ENCODE data around the gene NOP9.

Gene NOP9

DNA sequence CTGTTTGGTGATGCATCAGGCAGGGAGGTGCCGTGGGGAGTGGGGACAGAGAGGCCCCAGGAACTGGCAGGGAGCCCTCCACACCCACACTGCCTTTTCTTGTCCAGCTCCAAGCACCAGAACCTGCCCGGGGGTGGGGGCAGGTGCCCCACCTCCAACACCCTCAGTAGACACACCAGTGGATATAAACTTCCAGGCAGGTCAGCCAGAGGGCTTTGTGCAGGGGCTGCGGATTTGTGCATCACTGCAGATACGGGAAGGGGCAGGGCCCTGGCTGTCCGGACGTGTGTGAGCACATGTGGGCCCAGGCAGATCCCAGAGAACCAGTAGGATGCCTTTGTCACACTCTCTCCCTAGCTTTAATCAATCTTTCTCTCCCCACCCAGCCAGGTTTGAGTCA is 35.4 kb upstream of the NOP9 start:
- DNase-seq, result no peak

DNA sequence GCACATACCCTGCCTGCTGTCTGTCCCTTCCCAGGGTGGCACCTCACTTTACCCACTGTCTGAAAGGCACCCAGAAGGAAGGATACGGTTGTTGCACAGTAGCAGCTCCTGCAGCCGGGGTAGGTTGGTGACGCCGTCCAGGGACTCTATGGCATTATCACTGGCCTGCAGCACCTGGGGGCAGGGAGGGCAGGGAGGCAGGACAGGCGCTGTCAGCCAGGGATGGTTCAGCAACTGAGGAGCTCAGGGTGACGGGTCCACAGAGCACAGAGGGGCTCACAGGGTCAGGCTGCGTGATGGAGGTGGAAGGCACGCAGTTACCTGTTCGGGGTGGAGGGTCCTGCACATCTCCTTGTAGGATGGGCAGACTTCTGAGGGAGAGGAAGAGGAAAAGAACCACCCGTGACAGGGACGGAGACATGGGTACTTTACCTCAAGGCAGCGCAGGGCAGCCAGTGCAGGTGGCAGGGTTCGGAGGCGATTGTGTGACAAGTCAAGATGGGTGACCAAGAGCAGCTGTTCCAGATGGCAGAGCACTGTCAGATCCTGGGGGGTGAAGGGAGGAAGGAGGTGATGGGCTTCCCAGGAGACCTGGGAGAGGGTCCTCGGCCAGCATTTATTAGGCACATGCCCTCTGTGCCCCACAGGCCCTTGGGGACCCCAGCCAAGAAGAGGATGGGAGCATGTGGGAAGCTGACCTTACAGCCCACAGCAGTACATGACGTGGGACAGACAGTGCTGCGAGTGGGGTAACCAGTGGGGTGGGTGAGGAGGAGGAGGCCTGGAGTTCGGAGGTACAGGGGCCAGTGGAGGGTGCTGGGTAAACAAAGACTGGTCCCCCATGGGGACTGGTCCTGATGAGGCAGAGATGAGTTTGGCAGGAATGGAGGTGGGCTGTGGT is 33.1 kb upstream of the NOP9 start:
- no peak for DNase-seq

DNA sequence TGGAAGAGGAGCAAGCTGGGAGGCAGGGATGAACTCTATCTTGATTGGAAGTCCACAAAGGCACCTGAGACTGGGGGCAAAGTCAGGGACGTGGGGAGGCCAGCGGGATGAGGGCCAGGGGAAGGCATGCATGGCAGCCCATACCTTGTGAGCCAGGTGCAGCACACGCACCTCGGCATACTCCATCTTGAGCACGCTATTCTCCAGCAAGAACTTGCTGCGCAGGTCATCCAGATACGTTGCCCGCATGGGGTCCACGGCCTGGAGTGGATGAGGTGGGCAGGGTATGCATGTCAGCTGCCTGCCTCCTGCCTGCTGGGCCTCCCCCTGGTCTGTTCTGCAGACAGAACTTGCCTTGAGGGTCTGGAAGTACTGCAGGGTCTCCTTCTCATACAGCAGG is 32.1 kb upstream of the NOP9 start:
- DNase-seq, result no peak

DNA sequence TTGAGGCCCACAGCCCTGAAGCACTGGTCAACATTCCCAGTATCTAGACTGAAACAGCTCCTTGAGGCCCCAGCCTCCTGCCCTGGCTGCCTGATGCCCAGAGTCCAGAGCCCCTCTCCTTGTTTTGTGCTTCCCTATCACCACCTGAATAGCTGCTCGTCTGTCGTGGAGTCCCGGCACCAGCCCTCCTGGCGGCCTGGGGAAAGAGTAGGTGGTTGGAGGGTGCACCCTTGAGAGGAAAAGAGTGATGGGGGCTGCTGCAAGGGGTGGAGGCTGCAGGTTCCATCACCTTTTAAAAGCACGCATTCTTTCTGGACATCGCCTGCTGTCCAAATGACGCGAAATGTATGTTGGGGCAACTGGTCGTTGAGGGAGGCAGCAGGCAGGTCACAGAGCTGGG is 31.4 kb upstream of the NOP9 start:
- DNase-seq, result no peak

DNA sequence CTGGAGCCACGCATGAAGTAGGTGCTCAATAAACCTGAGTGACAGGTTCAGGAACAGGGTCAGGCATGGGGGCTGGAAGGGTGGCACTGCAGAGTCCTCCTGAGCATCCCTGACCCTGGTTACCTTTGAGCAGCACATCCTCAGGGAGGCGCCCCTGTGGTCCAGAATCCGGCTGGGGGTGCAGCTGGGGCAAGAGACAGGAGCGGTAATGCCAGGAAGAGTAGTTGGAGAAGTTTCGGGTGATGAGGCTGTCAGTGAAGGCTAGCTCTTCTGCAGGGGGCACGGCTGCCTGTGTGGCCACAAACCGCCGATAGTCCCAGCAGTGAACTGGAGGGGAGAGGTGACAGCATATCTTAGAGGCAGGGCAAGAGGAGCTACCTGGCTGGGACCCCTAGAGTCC is 30.3 kb upstream of the NOP9 start:
- DNase-seq, result no peak

DNA sequence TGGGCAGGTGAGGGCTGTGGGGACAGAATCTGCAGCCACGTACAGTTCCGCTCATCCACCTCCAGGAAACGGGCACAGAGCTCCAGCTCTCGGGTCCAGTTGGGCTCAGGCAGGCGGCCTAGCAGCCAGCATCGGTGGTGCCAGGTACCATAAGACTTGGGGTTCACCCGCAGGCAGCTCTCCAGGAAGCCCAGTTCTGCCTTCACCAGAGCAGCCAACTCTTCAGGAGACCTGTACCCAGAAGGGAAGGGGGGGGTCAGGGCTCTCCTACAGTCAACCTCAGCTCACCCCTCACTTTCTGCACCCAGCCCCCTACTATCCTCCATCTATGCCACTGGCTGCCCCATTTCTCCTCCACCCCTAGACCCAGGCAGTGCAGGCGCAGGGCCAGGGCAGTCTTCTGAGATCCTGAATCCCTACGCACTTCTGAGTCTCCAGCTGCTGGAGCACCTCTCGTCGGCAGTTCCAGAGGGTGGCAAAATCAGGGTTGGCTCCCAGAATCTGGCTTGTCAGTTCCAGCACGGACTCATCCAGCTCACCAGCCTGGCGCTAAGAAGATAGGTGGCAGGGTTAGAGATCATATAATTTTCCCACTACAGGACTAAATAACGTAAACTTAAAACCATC is 29.6 kb upstream of the NOP9 start:
- no peak for DNase-seq

DNA sequence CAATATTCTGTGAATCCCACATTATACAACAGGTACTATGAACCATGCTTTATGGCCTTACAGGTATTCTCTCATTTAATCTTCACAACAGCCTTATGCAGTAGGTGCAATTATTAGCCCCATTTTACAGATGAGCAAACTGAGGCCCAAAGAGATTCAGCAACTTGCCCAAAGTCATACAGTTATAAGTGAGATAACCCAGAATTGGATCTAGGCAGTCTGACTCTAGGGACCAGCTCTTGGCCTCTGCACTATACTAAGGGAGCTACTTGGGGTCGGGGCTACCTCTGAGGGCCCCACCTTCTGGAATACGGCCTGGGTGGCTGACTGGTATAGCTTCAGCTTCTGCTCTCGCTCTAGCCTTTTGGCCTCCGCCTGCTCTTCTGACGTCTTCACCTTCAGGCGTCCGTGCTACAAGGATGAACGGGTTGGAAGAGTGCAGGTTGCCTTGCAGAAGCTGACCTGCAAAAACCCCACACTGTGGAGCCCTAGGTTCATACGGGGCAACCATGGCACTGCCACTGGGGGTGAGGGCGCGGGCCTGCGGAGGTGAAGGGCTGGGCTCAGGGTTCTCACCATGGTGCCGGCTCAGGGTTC is 29.0 kb upstream of the NOP9 start:
- peak; percentile 57 to 63 for DNase-seq

DNA sequence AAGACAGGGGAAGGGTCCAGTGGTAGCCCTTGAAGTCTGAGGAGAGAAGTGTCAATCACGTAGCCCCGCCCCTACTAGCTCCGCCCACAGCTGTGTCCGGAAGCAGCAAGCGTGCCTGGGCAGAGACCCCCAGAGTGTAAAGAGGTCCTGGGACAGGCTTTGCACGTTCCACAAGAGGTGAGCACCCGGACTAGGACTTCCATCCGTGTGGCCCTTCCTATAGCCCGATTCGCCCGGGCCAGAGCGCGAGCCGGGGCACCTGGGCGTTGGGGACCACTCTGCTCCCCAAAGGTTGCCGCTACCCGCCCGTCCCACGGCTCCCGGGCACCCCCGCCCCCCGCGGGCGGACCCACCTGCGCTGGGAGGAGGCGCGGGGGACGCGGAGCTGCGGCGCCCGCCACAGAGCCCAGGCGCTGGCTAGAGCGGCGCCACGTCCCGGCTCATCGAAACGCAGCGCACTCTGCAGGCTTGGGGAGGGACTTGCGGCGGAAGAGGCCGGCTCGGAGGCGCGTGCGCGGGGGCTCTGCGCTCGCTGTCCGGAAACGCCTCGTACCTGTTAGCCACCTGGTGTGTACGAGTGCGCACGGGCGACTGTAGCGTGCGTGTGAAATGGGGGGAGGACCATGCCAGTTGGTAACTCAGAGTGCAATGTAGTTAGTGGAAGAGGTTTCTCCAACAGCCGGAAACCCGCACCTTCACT is 28.4 kb upstream of the NOP9 start, which contains the start of gene RABGGTA:
Gene RABGGTA, minus strand, starts transcription at position 464 of the 700 bp plus-strand sequence. CDS start 482 bp downstream, outside the sequence.
- peak; percentile 92 to 96 for DNase-seq

DNA sequence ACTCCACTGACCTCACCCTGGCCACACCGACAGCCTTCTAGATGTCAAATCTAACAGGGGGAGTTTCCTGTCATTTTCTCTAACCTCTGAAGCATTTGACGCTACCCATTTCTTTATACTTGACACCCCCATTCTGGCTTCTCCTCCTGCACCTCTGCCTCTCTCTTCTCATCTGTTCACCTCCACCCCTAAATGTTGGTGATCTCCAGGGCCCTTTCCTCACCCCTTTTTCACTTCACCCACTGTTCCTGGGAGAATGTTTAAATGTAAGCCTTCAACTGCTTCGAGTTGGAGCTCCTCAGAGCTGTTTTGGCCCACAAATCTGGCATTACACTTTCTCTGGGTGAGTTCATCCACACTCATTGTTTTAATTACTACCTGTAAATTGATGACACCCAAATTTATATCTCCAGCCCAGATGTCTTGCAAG is 27.8 kb upstream of the NOP9 start:
- DNase-seq, result no peak

DNA sequence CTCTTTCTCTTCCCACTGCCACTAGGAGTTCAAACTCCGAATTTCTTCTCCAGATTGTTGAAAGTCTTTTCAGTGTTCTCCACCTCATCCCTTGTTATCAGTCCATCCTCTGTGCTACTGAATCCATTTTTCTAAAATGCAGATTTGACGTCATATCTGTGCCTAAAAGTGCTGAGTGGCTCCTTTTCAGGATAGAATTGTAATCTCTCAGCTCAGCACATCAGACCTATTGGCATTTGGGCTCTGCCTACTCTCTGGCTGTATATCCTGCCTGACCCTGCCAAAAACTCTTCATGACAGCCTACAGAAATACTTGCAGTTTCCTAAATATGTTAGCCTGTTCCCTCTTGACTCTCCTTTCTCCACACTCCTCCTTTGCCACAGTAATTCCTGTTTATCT is 27.2 kb upstream of the NOP9 start:
- no peak for DNase-seq

DNA sequence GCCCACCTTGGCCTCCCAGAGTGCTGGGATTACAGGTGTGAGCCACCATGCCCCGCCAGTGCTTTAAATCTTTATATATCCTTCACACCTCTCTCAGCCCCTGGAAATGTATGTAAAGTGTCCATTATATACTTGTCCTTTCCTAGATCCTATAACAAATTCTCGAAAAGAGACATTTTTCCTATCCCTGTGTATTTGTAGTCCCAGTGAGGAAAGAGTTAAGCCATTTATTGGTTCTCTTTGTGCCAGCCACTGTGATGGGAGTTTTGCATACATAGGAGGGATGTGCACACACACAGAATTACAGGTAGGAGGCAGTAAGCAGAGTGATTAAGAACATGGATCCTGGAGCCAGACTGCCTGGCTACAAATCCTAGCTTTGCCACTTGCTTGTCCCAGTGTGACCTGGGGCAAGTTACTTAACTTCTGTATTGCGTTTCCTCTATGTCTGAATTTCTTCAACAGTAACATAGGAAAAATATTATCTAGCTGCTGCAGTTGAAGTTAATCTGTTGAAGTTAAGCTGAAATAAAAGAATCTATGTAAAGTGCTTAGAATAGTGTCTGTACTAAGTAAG is 26.1 kb upstream of the NOP9 start:
- DNase-seq, result peak in 1 of 2 experiments; percentile 39

DNA sequence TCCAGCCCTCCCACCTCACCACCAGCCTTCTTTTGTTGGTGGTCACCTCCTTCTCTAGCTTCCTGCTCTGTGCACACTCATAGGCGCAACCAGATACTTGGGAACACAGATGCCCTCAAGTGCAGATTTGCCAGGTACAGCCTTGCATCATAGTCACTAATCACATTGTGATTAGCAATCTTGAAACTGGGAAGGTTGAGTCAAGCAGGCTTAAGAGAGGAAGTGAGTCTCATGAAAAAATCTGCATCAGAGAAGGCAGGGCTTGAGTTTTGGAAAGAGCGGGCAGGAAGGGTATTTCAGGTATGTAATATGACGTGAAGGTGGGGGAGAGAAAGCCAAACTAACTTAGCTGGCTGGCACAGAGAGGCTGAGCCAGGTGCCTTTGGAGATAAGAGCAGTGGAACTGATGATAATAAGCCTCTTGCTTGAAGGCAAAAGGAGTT is 25.5 kb upstream of the NOP9 start:
- no peak for DNase-seq

DNA sequence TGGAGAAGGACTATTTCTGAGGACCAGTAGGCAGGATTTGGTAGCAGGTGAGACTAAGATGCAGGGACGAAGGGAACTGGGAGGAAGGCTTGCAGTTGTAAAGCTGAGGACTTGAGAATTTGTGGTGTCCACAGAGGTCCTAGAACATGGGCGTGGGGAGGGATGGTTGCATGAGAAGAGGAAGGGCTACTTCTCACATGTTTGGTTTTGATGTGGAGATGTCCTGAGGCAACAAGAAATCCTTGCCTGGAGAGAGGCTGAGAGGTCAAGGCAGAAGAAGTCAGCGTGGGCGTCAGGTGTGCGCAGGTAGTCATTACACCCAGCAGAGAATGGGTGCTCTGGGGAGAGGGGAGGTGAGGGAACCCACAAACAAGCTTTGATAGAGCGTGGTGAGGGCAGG is 22.6 kb upstream of the NOP9 start:
- no peak for DNase-seq

DNA sequence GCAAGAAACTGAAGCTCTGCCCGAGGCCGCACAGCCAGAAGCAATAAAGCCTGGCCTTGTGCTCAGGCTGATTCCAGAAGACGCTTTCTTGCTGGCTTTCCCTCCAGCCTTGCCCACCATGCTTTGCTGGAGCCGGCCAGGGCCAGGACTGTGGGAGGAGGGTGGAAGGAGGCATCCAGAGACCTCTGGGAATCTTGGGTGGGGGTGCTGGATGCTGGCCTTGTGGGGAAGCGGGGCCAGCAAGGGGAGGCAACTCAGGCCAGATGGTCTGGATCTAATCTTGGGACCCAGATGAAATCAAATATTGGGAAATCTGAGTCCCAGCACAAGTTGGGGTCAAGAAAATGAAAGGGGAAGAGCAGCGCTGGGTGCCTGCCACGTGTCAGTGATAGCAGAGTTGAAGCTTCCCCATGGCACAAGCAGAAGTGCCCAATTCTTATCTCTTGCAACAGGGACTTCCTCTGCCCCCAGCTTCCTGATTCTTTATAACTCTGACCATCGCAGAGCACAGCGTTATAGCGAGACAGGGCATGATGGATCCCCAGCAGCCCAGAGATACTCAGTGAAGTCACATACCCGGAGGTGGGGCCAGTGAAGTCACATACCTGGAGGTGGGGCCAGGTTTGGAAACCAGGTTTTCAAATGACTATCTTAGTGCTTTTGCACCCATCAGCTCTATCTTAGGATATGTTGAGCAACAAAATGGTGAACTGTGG is 21.9 kb upstream of the NOP9 start:
- DNase-seq, result no peak

DNA sequence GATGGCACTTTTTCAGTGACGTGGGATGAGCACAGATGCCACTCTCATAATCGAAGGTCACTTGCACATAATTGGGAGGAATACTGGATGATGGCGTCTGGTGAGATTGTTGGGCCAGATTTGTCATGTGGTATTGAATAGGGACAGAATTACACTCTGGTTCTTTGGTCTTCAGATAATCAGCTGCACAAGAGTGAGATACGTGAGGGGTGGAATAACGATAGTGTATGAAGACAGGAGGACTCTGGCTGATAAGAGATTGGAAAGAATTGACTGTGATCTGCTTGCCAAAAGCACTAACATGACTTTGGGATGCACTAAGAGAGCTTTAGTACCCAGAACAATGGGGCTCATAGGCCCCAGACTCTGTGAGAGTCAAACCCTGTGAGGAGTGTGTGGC is 21.2 kb upstream of the NOP9 start:
- DNase-seq, result no peak

DNA sequence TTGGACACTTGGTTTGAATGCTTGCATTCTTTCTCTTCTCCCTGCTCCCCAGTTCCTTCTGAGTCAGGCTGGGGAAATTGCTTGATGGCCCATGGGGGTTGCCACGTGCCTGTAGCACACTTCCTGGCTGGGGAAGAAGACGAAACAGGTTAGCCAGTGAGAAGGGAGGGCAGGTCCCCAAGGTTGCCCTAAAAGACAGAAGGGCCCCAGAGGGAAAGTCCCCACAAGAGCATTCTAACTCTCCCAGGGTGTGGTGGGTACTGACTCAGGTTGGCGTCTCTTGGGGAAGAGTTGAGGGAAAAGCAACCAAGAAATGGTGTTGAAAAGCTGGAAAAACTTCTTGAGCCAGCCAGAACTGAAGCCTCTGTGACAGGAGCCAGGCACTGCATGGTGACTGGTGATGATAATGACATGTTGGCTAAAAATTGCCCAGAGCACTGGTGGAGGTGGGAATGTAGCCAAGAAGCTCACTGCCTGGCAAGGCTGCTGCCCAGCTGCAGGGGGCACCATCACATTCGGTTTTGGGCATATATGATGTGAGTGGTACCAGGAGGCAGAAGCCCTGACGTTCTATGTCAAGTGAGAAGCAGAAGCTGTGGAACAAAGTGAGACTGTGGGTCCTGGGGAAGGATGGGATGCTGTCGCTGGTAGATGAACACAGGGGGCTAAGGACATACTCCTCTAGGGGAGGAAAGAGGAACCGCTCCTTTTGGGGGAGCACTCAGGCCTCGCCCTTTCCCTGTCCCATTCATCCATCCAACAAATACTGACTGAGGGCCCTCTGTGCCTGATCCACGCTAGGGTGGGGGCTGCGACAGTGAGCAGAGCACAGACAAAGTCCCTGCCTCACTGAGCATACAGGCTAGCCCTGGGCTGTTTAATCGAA is 20.1 kb upstream of the NOP9 start:
- DNase-seq, result no peak

DNA sequence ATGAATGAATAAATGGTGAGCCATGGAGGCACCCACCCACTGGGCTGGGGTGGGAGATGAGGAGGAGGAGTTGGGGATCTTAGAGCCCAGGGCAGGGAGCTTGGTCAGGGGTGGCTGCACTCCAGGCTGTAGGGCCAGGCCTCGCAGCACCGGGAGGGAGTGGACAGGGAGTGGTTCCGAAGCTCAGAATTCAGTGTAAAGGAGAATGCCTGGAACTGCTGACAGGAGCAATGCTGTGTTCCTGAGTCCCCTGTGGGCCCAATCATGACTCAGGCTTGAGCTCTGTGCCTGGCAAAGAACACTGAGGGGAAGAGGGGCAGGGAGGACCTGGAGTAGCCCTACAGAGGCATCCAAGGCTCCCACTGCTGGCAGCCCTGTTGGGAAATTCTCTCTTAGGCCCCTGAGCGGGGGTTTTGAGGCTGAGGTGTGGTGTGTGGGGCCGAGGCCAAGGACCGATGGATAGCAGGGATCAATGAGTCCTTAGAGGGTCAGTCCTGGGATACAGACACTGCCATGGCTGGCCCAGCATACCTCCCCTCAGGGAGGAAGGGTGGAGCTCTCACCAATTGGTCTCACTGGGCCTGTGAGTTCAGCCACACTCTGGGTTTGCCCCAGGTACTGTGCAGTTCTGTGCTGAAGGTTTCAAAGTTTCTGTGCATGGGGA is 18.7 kb upstream of the NOP9 start:
- DNase-seq, result no peak

DNA sequence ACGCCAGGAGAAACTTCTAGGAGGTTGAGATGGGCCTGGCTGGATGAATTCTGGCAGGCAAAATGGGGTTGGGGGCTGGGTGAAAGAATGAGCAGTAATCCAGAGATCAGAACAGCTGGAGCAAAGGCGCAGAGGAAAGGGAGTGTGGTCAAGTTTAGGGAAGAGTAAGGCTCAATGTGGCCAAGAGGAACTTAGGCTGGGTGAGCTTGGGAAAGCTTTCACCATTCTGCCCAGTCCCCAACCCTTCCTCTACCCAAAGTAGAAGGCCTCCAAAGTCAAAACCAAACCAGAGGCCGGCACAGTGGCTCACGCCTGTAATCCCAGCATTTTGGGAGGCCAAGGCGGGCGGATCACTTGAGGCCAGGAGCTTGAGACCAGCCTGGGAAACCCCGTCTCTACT is 18.0 kb upstream of the NOP9 start:
- no peak for DNase-seq

DNA sequence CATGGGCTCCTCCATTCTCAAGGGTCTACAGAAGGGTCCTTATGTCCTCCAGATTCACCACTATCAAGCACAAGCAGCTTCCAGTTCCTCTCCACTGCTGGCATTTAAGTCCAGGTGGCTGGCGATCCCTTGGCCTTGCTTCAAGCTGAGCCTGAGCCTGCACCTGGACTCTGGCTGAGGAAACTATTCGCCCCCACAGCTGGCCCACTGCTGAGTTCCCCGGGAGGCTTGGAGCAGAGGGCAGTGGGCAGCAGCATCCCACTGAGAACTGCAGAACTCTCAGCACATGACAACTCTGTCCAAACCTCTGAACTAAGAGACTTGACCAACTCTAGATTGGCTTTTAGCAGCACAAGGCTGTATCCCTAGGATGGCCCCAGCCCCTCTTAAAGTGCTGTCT is 16.9 kb upstream of the NOP9 start:
- DNase-seq, result no peak

DNA sequence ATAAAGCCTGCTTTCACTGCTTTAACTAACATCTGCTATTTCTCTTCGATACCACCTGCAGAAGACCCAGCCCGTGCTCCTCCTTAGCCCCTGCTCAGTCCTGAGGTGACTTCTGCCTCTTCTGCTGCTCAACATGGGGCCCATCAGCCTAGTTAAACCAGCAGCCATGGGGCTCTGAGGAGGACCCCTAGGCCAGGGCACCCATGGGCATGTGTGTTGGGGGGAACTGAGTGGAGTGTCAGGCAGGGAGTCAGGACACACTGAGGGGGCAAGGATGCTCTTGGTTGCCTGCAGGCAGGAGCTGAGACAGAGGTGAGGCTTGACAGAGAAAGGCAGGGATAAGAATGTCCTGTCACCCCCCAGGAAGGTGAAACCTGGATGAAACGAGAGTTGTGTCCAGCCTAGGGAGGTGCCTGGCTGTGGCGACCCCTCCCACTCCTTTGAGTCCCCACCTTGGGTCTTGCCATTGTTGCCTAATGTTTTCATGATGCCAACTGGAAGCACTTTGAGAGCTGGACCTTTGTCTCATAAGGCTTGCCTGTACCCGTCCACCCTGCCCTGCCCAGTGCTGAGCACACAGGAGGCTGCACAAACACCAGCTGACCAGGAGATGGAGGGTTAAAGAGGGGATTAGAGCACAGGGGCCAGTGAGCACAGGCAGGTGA is 15.7 kb upstream of the NOP9 start:
- no peak for DNase-seq
